ENCODE data around the gene CUL1. TPM values are rescaled to one million over a fixed set of nuclear protein-coding genes. Genes with fewer than 3 reads are reported as not detected.

Gene CUL1
- total RNA-seq, 2 donors from 2014 or later: 19.5 to 23.1 TPM

DNA sequence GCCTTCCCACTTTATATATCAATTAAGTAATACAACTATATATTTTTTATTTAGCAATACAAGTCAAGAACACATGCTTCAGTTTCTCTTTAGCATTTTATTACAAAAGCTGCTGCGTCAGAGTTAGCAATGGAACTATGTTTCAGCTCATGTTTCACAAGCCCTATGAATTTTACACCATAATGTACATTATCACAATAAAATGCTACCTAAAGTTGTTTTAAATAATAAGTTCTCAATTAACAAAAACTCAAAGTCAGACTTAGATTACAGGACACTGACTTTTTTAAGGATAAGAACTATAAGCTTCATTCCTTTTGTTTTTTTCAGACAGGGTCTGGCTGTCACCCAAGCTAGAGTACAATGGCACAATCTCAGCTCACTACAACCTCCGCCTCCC, 133.1 kb downstream of the CUL1 start:
- DNase-seq: no peak
- WGBS, 2 donors: 92 to 95% methylated on average over 2 of the region's 2 CpGs
- ATAC-seq: no peak

GRCh38 chr7:148834605-148835004, 135.9 kb downstream of the CUL1 start:
- ATAC-seq: no peak
- H3K9me3 ChIP-seq: no peaks in the 10 kb centered on the region
- H3K4me1 ChIP-seq: no peaks in the 10 kb centered on the region
- H3K27me3 ChIP-seq: no peaks in the 10 kb centered on the region
- TF ChIP-seq CTCF (IDR thresholded peaks at IDR 0.05) (no peak), POLR2A (IDR thresholded peaks at IDR 0.05) (no peak)
- DNase-seq: no peak
- no peak overlapping the region for H3K4me3 ChIP-seq
- H3K27ac ChIP-seq: no peak overlapping the region
- WGBS, 2 donors: 94 to 95% methylated on average over 2 of the region's 2 CpGs
- intact Hi-C loops (cut with DNase I): no loop called here
- H3K36me3 ChIP-seq (replicated peaks in 1 of 2; ENCODE audit: insufficient read depth in 1 of 2, low read depth in 2 of 2): no peaks in the 10 kb centered on the region

More for the DNA sequence above, 133.1 kb downstream of the CUL1 start:
- Histone ChIP-seq H3K4me1 (no peaks in the 10 kb centered on the region), H3K27me3 (no peaks in the 10 kb centered on the region), H3K27ac (no peak overlapping the region), H3K4me3 (no peak overlapping the region), H3K9me3 (no peaks in the 10 kb centered on the region), H3K36me3 (replicated peaks in 1 of 2; ENCODE audit: insufficient read depth in 1 of 2, low read depth in 2 of 2) (no peaks in the 10 kb centered on the region)
- intact Hi-C loops (cut with DNase I): no loop called here
- no peak for TF ChIP-seq CTCF (IDR thresholded peaks at IDR 0.05)
- TF ChIP-seq POLR2A (IDR thresholded peaks at IDR 0.05): no peak

- Histone ChIP-seq H3K9me3 (no peaks in the 10 kb centered on the region), H3K4me1 (no peaks in the 10 kb centered on the region), H3K27ac (no peak overlapping the region), H3K36me3 (replicated peaks in 1 of 2; ENCODE audit: insufficient read depth in 1 of 2, low read depth in 2 of 2) (no peaks in the 10 kb centered on the region), H3K4me3 (no peak overlapping the region), H3K27me3 (no peaks in the 10 kb centered on the region)
- ATAC-seq: no peak
- no peak for DNase-seq
- TF ChIP-seq CTCF (IDR thresholded peaks at IDR 0.05) (no peak), POLR2A (IDR thresholded peaks at IDR 0.05) (no peak)
- intact Hi-C loops (cut with DNase I): no loop called here
- 99 to 100% methylated on average over 4 of the region's 4 CpGs for WGBS, 2 donors
Observed at GRCh38 chr7:148835854-148836253, 137.2 kb downstream of the CUL1 start.

GRCh38 chr7:148838905-148839304, 140.2 kb downstream of the CUL1 start:
- WGBS, 2 donors: 74 to 82% methylated on average over 2 of the region's 2 CpGs
- intact Hi-C loops (cut with DNase I): no loop called here
- Histone ChIP-seq H3K4me1 (no peaks in the 10 kb centered on the region), H3K27ac (no peak overlapping the region), H3K27me3 (no peaks in the 10 kb centered on the region), H3K36me3 (replicated peaks in 1 of 2; ENCODE audit: insufficient read depth in 1 of 2, low read depth in 2 of 2) (no peaks in the 10 kb centered on the region), H3K9me3 (no peaks in the 10 kb centered on the region), H3K4me3 (no peak overlapping the region)
- DNase-seq (no peak), ATAC-seq (no peak)
- TF ChIP-seq CTCF (IDR thresholded peaks at IDR 0.05) (no peak), POLR2A (IDR thresholded peaks at IDR 0.05) (no peak)

Measured in body of pancreas (tissue), 4 donors.